HG02610 (cell line): ENCODE data around the gene S100A16.
"Not testable (repeated sequence)": the region's sequence is repeated elsewhere in the genome, so short reads cannot be mapped to it uniquely, and the experiment has no call there.

Experiments
- ATAC-seq: cut with Tn5 transposase; IDR thresholded peaks from one replicate; pipeline ENCODE4 v1.9.1; 2021; ENCODE audit warnings: mild to moderate bottlenecking, moderate library complexity; ENCODE audit not compliant: unreplicated experiment

Gene S100A16

DNA sequence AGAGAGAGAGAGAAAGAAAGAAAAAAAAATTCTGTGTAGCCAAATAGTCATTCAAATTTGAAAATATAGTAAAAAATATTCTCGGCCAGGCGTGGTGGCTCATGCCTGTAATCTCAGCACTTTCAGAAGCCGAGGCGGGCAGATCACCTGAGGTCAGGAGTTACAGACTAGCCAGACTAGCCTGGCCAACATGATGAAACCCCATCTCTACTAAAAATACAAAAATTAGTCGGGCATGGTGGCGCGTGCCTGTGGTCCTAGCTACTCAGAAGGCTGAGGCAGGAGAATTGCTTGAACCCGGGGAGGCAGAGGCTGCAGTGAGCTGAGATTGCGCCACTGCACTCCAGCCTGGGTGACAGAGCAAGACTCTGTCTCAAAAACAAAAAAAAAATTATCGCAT is 24.9 kb downstream of the S100A16 start:
- not testable (repeated sequence) for ATAC-seq

GRCh38 chr1:153587314-153587713 is 25.6 kb downstream of the S100A16 start:
- no peak for ATAC-seq

- ATAC-seq, result no peak
These were observed 26.6 kb downstream of the S100A16 start for GRCh38 chr1:153586347-153586746.

- no peak for ATAC-seq
These were observed 27.9 kb downstream of the S100A16 start for GRCh38 chr1:153585006-153585405.

DNA sequence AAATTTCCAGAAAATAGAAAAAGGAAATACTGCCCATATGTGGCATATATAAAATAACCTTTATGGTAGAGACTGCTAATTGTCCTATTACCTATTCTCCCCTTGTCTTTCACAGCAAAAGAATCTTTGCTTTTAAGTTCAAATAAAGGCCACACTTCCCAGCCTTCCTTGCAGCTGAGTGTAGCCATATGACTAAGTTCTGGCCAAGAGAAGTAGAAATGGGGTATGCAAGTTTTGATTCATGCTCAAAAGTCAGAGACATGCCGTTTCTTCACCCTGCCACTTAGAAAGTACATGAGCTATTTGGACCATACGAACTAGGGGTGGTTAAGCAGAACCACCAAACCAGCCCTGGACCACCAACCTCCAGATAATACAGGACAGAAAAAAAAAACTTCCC is 29.0 kb downstream of the S100A16 start:
- no peak for ATAC-seq

DNA sequence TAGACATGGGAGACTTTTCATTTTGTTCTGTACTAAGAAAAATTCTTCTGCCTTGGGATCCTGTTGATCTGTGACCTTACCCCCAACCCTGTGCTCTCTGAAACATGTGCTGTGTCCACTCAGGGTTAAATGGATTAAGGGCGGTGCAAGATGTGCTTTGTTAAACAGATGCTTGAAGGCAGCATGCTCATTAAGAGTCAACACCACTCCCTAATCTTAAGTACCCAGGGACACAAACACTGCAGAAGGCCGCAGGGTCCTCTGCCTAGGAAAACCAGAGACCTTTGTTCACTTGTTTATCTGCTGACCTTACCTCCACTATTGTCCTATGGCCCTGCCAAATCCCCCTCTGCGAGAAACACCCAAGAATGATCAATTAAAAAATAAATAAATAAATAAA is 29.4 kb downstream of the S100A16 start:
- not testable (repeated sequence) for ATAC-seq

DNA sequence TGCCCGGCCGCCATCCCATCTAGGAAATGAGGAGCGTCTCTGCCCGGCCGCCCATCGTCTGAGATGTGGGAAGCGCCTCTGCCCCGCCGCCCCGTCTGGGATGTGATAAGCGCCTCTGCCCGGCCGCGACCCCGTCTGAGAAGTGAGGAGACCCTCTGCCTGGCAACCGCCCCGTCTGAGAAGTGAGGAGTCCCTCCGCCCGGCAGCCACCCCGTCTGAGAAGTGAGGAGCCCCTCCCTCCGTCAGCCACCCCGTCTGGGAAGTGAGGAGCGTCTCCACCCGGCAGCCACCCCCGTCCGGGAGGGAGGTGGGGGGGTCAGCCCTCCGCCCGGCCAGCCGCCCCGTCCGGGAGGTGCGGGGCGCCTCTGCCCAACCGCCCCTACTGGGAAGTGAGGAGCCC is 30.1 kb downstream of the S100A16 start:
- not testable (repeated sequence) for ATAC-seq

- no peak for ATAC-seq
These were observed 34.0 kb downstream of the S100A16 start for GRCh38 chr1:153578936-153579335.

- no peak for ATAC-seq
These were observed 34.4 kb downstream of the S100A16 start for GRCh38 chr1:153578490-153578889.

DNA sequence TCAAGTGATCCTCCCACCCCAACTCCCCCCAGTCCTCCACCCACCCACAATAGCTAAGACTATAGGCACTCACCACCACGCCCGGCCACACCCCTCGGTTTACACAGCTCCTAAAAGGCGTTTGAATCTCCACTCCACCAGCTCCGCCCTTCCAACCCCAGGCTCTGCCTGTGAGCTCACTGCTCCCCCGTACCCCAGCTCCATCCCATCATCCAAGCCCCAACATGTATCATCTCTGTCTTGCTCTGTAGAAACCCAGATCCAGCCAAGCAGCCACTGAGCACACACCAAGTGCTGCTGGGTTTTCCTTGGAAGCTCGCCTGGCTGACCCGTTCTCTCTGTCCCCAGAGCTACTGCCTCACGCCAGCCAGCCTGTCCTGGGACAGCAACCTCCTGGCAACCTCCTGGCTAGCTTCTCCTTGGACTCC is 35.3 kb downstream of the S100A16 start:
- ATAC-seq, result no peak

- ATAC-seq, result no peak
These were observed 35.8 kb downstream of the S100A16 start for GRCh38 chr1:153577138-153577537.

DNA sequence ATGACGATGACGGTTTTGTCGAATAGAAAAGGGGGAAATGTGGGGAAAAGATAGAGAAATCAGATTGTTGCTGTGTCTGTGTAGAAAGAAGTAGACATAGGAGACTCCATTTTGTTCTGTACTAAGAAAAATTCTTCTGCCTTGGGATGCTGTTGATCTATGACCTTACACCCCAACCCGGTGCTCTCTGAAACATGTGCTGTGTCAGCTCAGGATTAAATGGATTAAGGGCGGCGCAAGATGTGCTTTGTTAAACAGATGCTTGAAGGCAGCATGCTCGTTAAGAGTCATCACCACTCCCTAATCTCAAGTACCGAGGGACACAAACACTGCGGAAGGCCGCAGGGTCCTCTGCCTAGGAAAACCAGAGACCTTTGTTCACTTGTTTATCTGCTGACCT is 37.4 kb downstream of the S100A16 start:
- not testable (repeated sequence) for ATAC-seq

GRCh38 chr1:153575081-153575491 is 37.9 kb downstream of the S100A16 start:
- not testable (repeated sequence) for ATAC-seq

DNA sequence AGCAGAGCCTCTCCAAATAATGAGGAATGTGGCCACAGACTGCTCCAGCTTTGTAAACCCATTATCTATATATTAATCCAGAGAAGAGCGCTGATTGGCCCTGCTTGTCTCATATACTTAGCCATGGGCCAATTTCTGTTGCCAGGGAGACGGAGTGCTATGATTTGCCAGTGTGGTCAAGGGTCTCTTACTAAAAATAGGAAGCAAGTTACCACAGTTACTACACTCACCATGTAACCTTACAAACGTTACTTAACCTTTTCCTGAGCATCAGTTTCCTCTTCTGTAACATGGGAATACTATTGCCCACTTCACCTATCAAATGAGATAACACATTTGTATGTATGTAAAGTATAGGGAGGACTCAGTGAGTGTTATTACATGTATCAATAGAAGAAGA is 39.6 kb downstream of the S100A16 start:
- ATAC-seq, result no peak

GRCh38 chr1:153572569-153573015 is 40.3 kb downstream of the S100A16 start:
- ATAC-seq, result peak; percentile 58

DNA sequence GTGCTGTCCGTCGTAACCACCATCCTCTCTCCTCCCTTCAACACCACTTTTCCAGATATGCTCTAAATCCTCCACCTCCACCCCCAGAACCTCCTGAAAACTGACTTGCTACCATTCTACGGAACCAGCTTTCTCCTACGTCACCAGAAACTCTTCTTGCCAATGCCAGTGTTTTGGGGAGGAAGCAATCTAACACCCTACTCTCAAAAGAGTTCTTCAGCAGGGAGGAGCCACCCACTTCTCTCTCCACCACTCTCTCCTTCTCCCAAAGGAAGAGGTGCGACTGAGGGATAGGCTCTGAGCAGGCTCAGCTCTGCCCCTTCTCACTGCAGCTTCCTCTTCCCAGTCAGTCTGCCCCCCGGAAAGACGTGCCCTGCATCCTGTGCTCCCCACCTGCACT is 41.2 kb downstream of the S100A16 start:
- ATAC-seq, result no peak

DNA sequence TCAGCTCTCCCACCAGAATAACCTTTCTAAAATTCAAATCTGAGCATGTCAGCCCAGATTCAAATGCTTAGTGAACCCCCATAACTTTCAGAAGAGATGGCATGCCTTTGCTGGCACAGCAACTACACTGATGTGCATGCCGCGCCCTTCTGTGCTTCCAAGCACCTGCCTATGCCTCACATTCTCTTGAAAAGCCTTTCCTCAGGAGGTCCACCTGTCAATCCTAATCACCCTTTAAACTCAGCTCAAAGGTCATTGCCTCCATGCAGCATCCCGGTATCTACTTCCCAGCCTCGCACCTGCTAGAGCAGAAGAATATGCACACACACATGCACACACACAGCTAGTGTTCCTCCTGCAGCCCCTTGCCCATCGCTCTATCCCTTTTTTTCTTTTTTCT is 42.1 kb downstream of the S100A16 start:
- ATAC-seq, result no peak

DNA sequence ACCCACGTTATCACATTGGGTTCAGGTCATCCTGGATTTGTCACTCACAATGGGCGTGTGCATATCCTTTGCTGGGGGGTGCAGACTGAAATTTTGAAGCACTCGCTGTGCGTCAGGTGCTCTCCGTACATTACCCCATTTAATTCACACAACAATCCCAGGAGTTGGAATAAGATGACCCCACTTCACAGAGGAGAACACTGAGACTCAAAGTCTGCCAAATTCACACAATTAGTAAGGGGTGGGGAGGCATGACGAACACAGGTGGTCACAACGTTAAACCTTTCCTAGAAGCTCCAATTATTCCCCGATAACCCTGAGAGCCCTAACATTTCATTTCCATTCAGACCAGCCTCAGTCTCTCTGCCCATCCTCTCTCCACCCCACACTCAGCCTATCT is 43.5 kb downstream of the S100A16 start:
- ATAC-seq, result no peak

- no peak for ATAC-seq
These were observed 44.4 kb downstream of the S100A16 start for GRCh38 chr1:153568367-153569099.

- ATAC-seq, result no peak
These were observed 45.1 kb downstream of the S100A16 start for GRCh38 chr1:153567621-153568366.

GRCh38 chr1:153566414-153567371 is 46.2 kb downstream of the S100A16 start:
- ATAC-seq, result peak; percentile 32
